Stomach (tissue), 9 donors: Measurements from ENCODE around the gene GPR63. TPM values are rescaled to one million over a fixed set of nuclear protein-coding genes. Genes with fewer than 3 reads are reported as not detected.
A peak's percentile ranks its signal among the peaks of the same experiment; 100 is the strongest.

Experiments
- DNase-seq, 2 donors: peaks; one replicate each; pipeline versions ENCODE4 v3.0.0 to v3.0.0-alpha.2; 2013 to 2019
- H3K27ac ChIP-seq, 5 donors: fragments of 200-600 bp in 4 of 5; sonication (generic) in 4 of 5; one replicate each; pipeline ENCODE4 v1.5.1; 2013 to 2019; ENCODE audit warnings: mild to moderate bottlenecking in 1 of 5, moderate library complexity in 1 of 5
- H3K27me3 ChIP-seq, 3 donors: fragments of 200-600 bp; sonication (generic); one replicate each; pipeline ENCODE4 v1.5.1; 2017 to 2019; ENCODE audit warnings: mixed run types in 1 of 3
- H3K36me3 ChIP-seq, 4 donors: fragments of 200-600 bp; sonication (generic); 1 replicate in 3 of 4; 2 replicates in 1 of 4; pipeline ENCODE4 v1.5.1; 2016 to 2019
- H3K4me1 ChIP-seq, 4 donors: fragments of 200-600 bp; sonication (generic); one replicate each; pipeline ENCODE4 v1.5.1; 2016 to 2019
- H3K4me3 ChIP-seq, 4 donors: fragments of 200-600 bp; sonication (generic) in 3 of 4; one replicate each; pipeline ENCODE4 v1.5.1; 2016 to 2019; ENCODE audit warnings: mild to moderate bottlenecking in 1 of 4
- H3K9me3 ChIP-seq, 4 donors: fragments of 200-600 bp; sonication (generic); one replicate each; pipeline ENCODE4 v1.5.1; 2016 to 2019
- EP300 ChIP-seq: sonication (generic); formaldehyde crosslinking; IDR thresholded peaks from one replicate; pipeline ENCODE4 v1.6.1; 2017; ENCODE audit warnings: antibody characterized with exemption
- POLR2A ChIP-seq, 4 donors: fragments of 450-650 bp; IDR thresholded peaks; one replicate each; pipeline ENCODE4 v1.6.1; 2016; ENCODE audit warnings: antibody characterized with exemption in 4 of 4, control low read depth in 2 of 4, mild to moderate bottlenecking in 1 of 4, moderate library complexity in 1 of 4
- POLR2AphosphoS5 ChIP-seq, 3 donors: sonication (generic); formaldehyde crosslinking; IDR thresholded peaks; one replicate each; pipeline ENCODE4 v1.6.1; 2016; ENCODE audit warnings: antibody characterized with exemption in 3 of 3
- WGBS, 5 donors: extraction: QIAGEN DNeasy Blood & Tissue Kit in 3 of 5; methylation state at CpG; one replicate each; pipeline versions ENCODE4 v1.1.5 to v1.1.7; 2013 to 2018; 5-methylcytosine and 5-hydroxymethylcytosine counted together
- intact Hi-C: fragments of 100-400 bp; cut with DNase I; formaldehyde crosslinking; loops from one replicate; pipeline ENCODE4 v1.15.1; 2023; ENCODE audit warnings: low total_unique reads
- polyA plus RNA-seq, 3 donors: library from polyadenylated mRNA; stranded (reverse); fragments of 200-250 nt; gene quantifications; one replicate each; pipeline ENCODE4 v1.2.3, GENCODE V29; 2013
- total RNA-seq, 5 donors: library from RNA; depleted of rRNA; stranded (reverse); fragments of >200 nt; gene quantifications; one replicate each; pipeline versions ENCODE4 v1.1.0 to v1.2.3, GENCODE V29; 2014 to 2016
- TF ChIP-seq, protein P1 (sequence below), 7 experiments: fragments of 450-650 bp in 4 of 7; fragments of 200-600 bp in 3 of 7; sonication (generic) in 3 of 7; IDR thresholded peaks; one replicate each; pipeline ENCODE4 v1.5.1; 2016 to 2019; ENCODE audit warnings: antibody characterized with exemption in 7 of 7, control low read depth in 2 of 7, mild to moderate bottlenecking in 1 of 7
- donor health status: healthy with polysubstance abuse.
- donor health status: Bipolar disorder and iron deficiency.
- donor health status: healthy.

GPR63 gene
- total and polyA plus RNA-seq, 8 donors = 0.29 to 7.7 (median 0.60) TPM; not detected in 2

DNA sequence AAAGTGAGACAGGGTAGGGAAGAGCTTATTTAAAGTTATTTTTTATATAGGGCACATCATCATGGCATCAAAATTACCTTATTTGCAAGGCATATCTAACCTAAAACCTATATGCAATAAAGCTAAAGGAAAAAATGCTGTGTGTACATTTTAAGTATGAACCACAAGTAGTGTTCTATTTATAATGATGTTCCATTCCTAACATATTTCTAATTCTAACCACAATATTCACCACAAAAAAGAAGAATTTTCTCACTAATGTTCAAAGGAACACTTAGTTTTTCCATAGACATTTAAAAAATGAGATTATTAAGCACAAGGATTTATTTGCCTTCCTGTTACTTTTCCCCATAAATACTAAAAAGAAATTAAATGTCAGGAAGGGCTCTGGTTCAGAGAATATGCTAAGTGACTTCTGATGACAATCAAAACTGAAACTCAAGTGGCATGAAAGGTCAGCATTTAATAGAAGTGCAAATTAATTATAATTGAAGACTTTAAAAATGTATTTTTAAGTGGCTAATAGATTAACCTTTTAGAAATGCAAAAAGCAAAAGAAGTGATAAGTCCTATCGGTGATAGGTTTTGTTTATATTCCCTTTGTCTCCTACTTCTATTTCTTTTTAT, 25.1 kb downstream of the GPR63 start:
- Histone ChIP-seq H3K4me1 (peaks cover 0 to 5% (median 0%) of the 10 kb centered on the region in 4 donors), H3K9me3 (no peaks in the 10 kb centered on the region), H3K27me3 (no peaks in the 10 kb centered on the region), H3K36me3 (no peaks in the 10 kb centered on the region), H3K27ac (no peak overlapping the region), H3K4me3 (no peak overlapping the region)
- WGBS, 5 donors = 76 to 86% (median 82%) methylated on average over 1 of the region's 1 CpG
- intact Hi-C loops = no loop called here
- DNase-seq = no peak
- TF ChIP-seq, protein P1, sequence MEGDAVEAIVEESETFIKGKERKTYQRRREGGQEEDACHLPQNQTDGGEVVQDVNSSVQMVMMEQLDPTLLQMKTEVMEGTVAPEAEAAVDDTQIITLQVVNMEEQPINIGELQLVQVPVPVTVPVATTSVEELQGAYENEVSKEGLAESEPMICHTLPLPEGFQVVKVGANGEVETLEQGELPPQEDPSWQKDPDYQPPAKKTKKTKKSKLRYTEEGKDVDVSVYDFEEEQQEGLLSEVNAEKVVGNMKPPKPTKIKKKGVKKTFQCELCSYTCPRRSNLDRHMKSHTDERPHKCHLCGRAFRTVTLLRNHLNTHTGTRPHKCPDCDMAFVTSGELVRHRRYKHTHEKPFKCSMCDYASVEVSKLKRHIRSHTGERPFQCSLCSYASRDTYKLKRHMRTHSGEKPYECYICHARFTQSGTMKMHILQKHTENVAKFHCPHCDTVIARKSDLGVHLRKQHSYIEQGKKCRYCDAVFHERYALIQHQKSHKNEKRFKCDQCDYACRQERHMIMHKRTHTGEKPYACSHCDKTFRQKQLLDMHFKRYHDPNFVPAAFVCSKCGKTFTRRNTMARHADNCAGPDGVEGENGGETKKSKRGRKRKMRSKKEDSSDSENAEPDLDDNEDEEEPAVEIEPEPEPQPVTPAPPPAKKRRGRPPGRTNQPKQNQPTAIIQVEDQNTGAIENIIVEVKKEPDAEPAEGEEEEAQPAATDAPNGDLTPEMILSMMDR (IDR thresholded peaks at IDR 0.05) = no peak

DNA sequence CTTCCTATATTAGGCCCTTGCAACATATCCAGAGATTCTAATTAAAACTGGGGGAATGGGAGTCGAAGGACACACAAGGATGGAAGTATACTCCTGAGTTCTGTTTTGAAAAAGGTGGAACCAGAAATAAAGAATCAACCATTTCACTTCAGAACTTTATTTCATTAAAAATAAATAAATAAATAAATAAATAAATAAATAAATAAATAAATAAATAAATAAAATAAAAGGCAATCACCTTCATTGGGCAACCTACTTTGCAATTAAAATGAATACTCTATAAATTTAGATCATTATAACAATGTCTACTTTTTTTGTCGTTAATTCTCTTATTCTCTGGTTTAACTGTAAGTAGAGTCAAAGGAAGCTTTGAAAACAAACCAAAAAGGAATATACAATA, 25.6 kb downstream of the GPR63 start:
- no peak for TF ChIP-seq POLR2AphosphoS5 (IDR thresholded peaks at IDR 0.05)
- no peak for TF ChIP-seq EP300
- TF ChIP-seq, protein P1 (IDR thresholded peaks at IDR 0.05) = no peak
- no peak for TF ChIP-seq POLR2A (IDR thresholded peaks at IDR 0.05)
- Histone ChIP-seq H3K27ac (no peak overlapping the region), H3K27me3 (no peaks in the 10 kb centered on the region), H3K9me3 (no peaks in the 10 kb centered on the region), H3K4me1 (peaks cover 0 to 4% (median 0%) of the 10 kb centered on the region in 4 donors), H3K36me3 (no peaks in the 10 kb centered on the region), H3K4me3 (no peak overlapping the region)
- WGBS, 5 donors = 85 to 94% (median 93%) methylated on average over 2 of the region's 2 CpGs
- intact Hi-C loops = no loop called here
- no peak for DNase-seq

DNA sequence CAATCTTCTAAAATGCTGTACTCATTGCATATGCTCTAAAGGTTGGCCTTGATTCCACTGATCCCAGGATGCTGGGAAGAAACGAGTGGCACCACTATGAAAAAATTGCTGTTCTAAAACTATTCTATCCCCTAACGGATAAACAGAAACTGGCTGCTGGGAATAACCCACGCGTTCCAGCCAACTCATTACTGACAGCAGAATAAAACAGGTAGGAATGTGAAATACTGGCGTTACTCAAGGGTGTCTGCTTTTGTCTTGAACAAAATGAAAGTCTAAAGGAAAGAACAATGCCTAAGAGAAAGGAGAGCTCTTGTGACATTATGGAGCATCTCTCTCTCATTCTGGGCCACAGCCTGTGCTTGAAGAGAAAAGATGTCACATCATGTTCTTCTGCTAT, 26.1 kb downstream of the GPR63 start:
- WGBS, 5 donors = 65 to 82% (median 77%) methylated on average over 5 of the region's 5 CpGs
- intact Hi-C loops = no loop called here

DNA sequence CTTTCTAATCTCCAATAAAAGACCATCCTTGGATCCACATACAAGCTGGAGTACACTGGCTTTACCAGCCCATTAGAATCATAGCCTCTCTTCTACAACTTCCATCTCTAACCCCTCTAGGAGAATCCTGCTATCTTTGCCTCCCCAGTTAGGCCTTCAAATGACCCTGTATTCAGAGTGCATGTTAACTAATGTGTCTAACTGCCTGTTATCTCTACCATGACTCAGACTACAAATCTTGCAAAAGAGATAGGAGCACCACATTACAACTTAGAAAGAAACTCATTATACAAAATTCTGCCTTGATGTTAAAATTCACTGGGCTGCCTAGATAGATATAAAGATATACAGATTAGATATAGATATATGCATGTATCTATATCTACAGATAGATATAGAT, 28.2 kb downstream of the GPR63 start:
- Histone ChIP-seq H3K9me3 (no peaks in the 10 kb centered on the region), H3K4me3 (no peak overlapping the region), H3K27me3 (no peaks in the 10 kb centered on the region), H3K4me1 (no peaks in the 10 kb centered on the region), H3K36me3 (no peaks in the 10 kb centered on the region), H3K27ac (no peak overlapping the region)
- intact Hi-C loops = no loop called here
- DNase-seq = no peak
- TF ChIP-seq, protein P1 (IDR thresholded peaks at IDR 0.05) = no peak
- TF ChIP-seq POLR2A (IDR thresholded peaks at IDR 0.05) (no peak), EP300 (no peak), POLR2AphosphoS5 (IDR thresholded peaks at IDR 0.05) (no peak)

More for the DNA sequence above, 26.1 kb downstream of the GPR63 start:
- Histone ChIP-seq H3K36me3 (no peaks in the 10 kb centered on the region), H3K9me3 (no peaks in the 10 kb centered on the region), H3K4me3 (no peak overlapping the region), H3K27me3 (no peaks in the 10 kb centered on the region), H3K27ac (no peak overlapping the region), H3K4me1 (no peaks in the 10 kb centered on the region)
- no peak for TF ChIP-seq POLR2A (IDR thresholded peaks at IDR 0.05)
- TF ChIP-seq POLR2AphosphoS5 (IDR thresholded peaks at IDR 0.05) = no peak
- TF ChIP-seq EP300 = no peak
- TF ChIP-seq, protein P1 (IDR thresholded peaks at IDR 0.05) = no peak
- peak in 1 of 2 donors; percentile 3 for DNase-seq
